Measurements from ENCODE around the gene MS4A6A. TPM values are rescaled to one million over a fixed set of nuclear protein-coding genes. Genes with fewer than 3 reads are reported as not detected.
"Not testable (repeated sequence)": the region's sequence is repeated elsewhere in the genome, so short reads cannot be mapped to it uniquely, and the experiment has no call there.

Gene MS4A6A
- 2.4 TPM for polyA plus RNA-seq

GRCh38 chr11:60182541-60183330, at the start of gene MS4A6A:
TSS of gene MS4A6A (minus strand) at chr11:60183083. CDS start at chr11:60181727, 1,356 bp downstream.
- Mint-ChIP-seq H3K4me3 (peak within 1 kb of the TSS in 1 of 4 donors; percentile 60), H3K27me3 (peaks cover 4% of the 10 kb centered on the region), H3K36me3 (no peaks in the 10 kb centered on the region), H3K27ac (no peak within 1 kb of the TSS), H3K9me3 (peaks cover 3 to 4% (median 4%) of the 10 kb centered on the region in 3 donors), H3K4me1 (peaks cover 17 to 24% (median 23%) of the 10 kb centered on the region in 3 donors)

- Mint-ChIP-seq H3K9me3 (no peaks in the 10 kb centered on the region), H3K4me3 (no peak overlapping the region), H3K27me3 (peaks cover 5% of the 10 kb centered on the region), H3K4me1 (no peaks in the 10 kb centered on the region), H3K36me3 (no peaks in the 10 kb centered on the region), H3K27ac (no peak overlapping the region)
These were observed 47.8 kb upstream of the MS4A6A start for GRCh38 chr11:60230681-60231080.

GRCh38 chr11:60222141-60222540, 39.3 kb upstream of the MS4A6A start:
- no peaks in the 10 kb centered on the region for H3K4me1 Mint-ChIP-seq
- no peak overlapping the region for H3K4me3 Mint-ChIP-seq
- no peak overlapping the region for H3K27ac Mint-ChIP-seq

GRCh38 chr11:60221692-60222091, 38.8 kb upstream of the MS4A6A start:
- Mint-ChIP-seq H3K4me1 (no peaks in the 10 kb centered on the region), H3K36me3 (no peaks in the 10 kb centered on the region), H3K27ac (no peak overlapping the region)

More at GRCh38 chr11:60222141-60222540, 39.3 kb upstream of the MS4A6A start:
- Mint-ChIP-seq H3K9me3 (peaks cover 0 to 1% (median 0%) of the 10 kb centered on the region in 3 donors), H3K27me3 (peaks cover 1% of the 10 kb centered on the region), H3K36me3 (no peaks in the 10 kb centered on the region)

GRCh38 chr11:60221181-60221580, 38.3 kb upstream of the MS4A6A start:
- Mint-ChIP-seq H3K27ac (no peak overlapping the region), H3K9me3 (peaks cover 0 to 1% (median 0%) of the 10 kb centered on the region in 3 donors), H3K4me1 (no peaks in the 10 kb centered on the region), H3K27me3 (peaks cover 1% of the 10 kb centered on the region), H3K36me3 (no peaks in the 10 kb centered on the region), H3K4me3 (no peak overlapping the region)

More at GRCh38 chr11:60221692-60222091, 38.8 kb upstream of the MS4A6A start:
- Mint-ChIP-seq H3K4me3 (no peak overlapping the region), H3K27me3 (peaks cover 1% of the 10 kb centered on the region), H3K9me3 (peaks cover 0 to 1% (median 0%) of the 10 kb centered on the region in 3 donors)

GRCh38 chr11:60214386-60214785, 31.5 kb upstream of the MS4A6A start:
- Mint-ChIP-seq H3K36me3 (no peaks in the 10 kb centered on the region), H3K9me3 (peaks cover 0 to 1% (median 0%) of the 10 kb centered on the region in 3 donors), H3K4me1 (peaks cover 0 to 2% (median 1%) of the 10 kb centered on the region in 3 donors), H3K27ac (no peak overlapping the region), H3K27me3 (peaks cover 19% of the 10 kb centered on the region), H3K4me3 (no peak overlapping the region)

- Mint-ChIP-seq H3K4me3 (no peak overlapping the region), H3K9me3 (peaks cover 0 to 2% (median 0%) of the 10 kb centered on the region in 3 donors), H3K27ac (no peak overlapping the region), H3K36me3 (no peaks in the 10 kb centered on the region), H3K4me1 (peaks cover 0 to 2% (median 1%) of the 10 kb centered on the region in 3 donors), H3K27me3 (peaks cover 19% of the 10 kb centered on the region)
These were observed 28.3 kb upstream of the MS4A6A start for GRCh38 chr11:60211206-60211605.

GRCh38 chr11:60209977-60210376, 27.1 kb upstream of the MS4A6A start:
- H3K4me3 Mint-ChIP-seq: no peak overlapping the region
- H3K27me3 Mint-ChIP-seq: peaks cover 15% of the 10 kb centered on the region
- peaks cover 0 to 2% (median 0%) of the 10 kb centered on the region in 3 donors for H3K9me3 Mint-ChIP-seq
- H3K27ac Mint-ChIP-seq: no peak overlapping the region
- peaks cover 0 to 2% (median 1%) of the 10 kb centered on the region in 3 donors for H3K4me1 Mint-ChIP-seq
- no peaks in the 10 kb centered on the region for H3K36me3 Mint-ChIP-seq

- H3K9me3 Mint-ChIP-seq: peaks cover 0 to 2% (median 0%) of the 10 kb centered on the region in 3 donors
- H3K27ac Mint-ChIP-seq: no peak overlapping the region
- peaks cover 0 to 2% (median 1%) of the 10 kb centered on the region in 3 donors for H3K4me1 Mint-ChIP-seq
- H3K36me3 Mint-ChIP-seq: no peaks in the 10 kb centered on the region
- H3K27me3 Mint-ChIP-seq: peaks cover 10% of the 10 kb centered on the region
- no peak overlapping the region for H3K4me3 Mint-ChIP-seq
These were observed 26.1 kb upstream of the MS4A6A start for GRCh38 chr11:60208951-60209350.

GRCh38 chr11:60208146-60208895, 25.4 kb upstream of the MS4A6A start:
- Mint-ChIP-seq H3K9me3 (peaks cover 0 to 2% (median 0%) of the 10 kb centered on the region in 3 donors), H3K36me3 (no peaks in the 10 kb centered on the region), H3K27ac (no peak overlapping the region), H3K4me3 (no peak overlapping the region), H3K27me3 (peaks cover 8% of the 10 kb centered on the region), H3K4me1 (peaks cover 0 to 2% (median under 1%) of the 10 kb centered on the region in 3 donors)

- peaks cover 0 to 8% (median 4%) of the 10 kb centered on the region in 3 donors for H3K9me3 Mint-ChIP-seq
- peaks cover 0 to 2% (median 0%) of the 10 kb centered on the region in 3 donors for H3K4me1 Mint-ChIP-seq
- no peaks in the 10 kb centered on the region for H3K36me3 Mint-ChIP-seq
- H3K27me3 Mint-ChIP-seq: peaks cover 5% of the 10 kb centered on the region
- no peak overlapping the region for H3K4me3 Mint-ChIP-seq
- no peak overlapping the region for H3K27ac Mint-ChIP-seq
These were observed 23.7 kb upstream of the MS4A6A start for GRCh38 chr11:60206616-60207015.

- no peak overlapping the region for H3K27ac Mint-ChIP-seq
- H3K4me3 Mint-ChIP-seq: no peak overlapping the region
- H3K27me3 Mint-ChIP-seq: peaks cover 3% of the 10 kb centered on the region
- H3K9me3 Mint-ChIP-seq: peaks cover 0 to 8% (median 4%) of the 10 kb centered on the region in 3 donors
- H3K4me1 Mint-ChIP-seq: no peaks in the 10 kb centered on the region
- no peaks in the 10 kb centered on the region for H3K36me3 Mint-ChIP-seq
These were observed 22.0 kb upstream of the MS4A6A start for GRCh38 chr11:60204922-60205321.

GRCh38 chr11:60201334-60201733, 18.5 kb upstream of the MS4A6A start:
- H3K27ac Mint-ChIP-seq, H3K27me3 Mint-ChIP-seq, H3K4me1 Mint-ChIP-seq, H3K4me3 Mint-ChIP-seq, H3K36me3 Mint-ChIP-seq, H3K9me3 Mint-ChIP-seq: not testable (repeated sequence)

GRCh38 chr11:60197442-60197841, 14.6 kb upstream of the MS4A6A start:
- peaks cover 12% of the 10 kb centered on the region for H3K36me3 Mint-ChIP-seq
- H3K27ac Mint-ChIP-seq: no peak overlapping the region
- H3K9me3 Mint-ChIP-seq: peaks cover 0 to 6% (median 2%) of the 10 kb centered on the region in 3 donors
- peaks cover 4% of the 10 kb centered on the region for H3K27me3 Mint-ChIP-seq
- no peaks in the 10 kb centered on the region for H3K4me1 Mint-ChIP-seq
- no peak overlapping the region for H3K4me3 Mint-ChIP-seq

- Mint-ChIP-seq H3K9me3 (no peaks in the 10 kb centered on the region), H3K36me3 (peaks cover 12% of the 10 kb centered on the region), H3K4me1 (no peaks in the 10 kb centered on the region), H3K27ac (no peak overlapping the region), H3K27me3 (peaks cover 4% of the 10 kb centered on the region), H3K4me3 (no peak overlapping the region)
These were observed 13.1 kb upstream of the MS4A6A start for GRCh38 chr11:60195923-60196368.
